GM12872 (cell line): Measurements from ENCODE around the gene ADAMTS2.

Experiments
- CTCF ChIP-seq: IDR thresholded peaks from 3 replicates; pipeline ENCODE4 v1.5.1; 2011; ENCODE audit warnings: low read depth, mild to moderate bottlenecking, low read length, moderate library complexity; ENCODE audit not compliant: insufficient read depth

ADAMTS2 gene

GRCh38 chr5:179167871-179168451, 177.3 kb downstream of the ADAMTS2 start:
- no peak for TF ChIP-seq CTCF

- peak; percentile 44; the same call in 2 of the 3 replicates for TF ChIP-seq CTCF
Observed at GRCh38 chr5:179166886-179167841, 178.1 kb downstream of the ADAMTS2 start.

- TF ChIP-seq CTCF: no peak
Observed at GRCh38 chr5:179166171-179166885, 178.9 kb downstream of the ADAMTS2 start.

- TF ChIP-seq CTCF: no peak
Observed at GRCh38 chr5:179165421-179166170, 179.7 kb downstream of the ADAMTS2 start.

GRCh38 chr5:179164331-179165311, 180.6 kb downstream of the ADAMTS2 start:
- TF ChIP-seq CTCF: no peak

GRCh38 chr5:179163236-179164155, 181.8 kb downstream of the ADAMTS2 start:
- no peak for TF ChIP-seq CTCF
